GOT3 (cell line): ENCODE data around the gene ZFP14.
"Not testable (repeated sequence)": the region's sequence is repeated elsewhere in the genome, so short reads cannot be mapped to it uniquely, and the experiment has no call there.

Experiments
- DNase-seq: peaks from one replicate; lab custom pipeline; 2025; ENCODE audit warnings: mixed read lengths; lab: John Stamatoyannopoulos, UW

Gene ZFP14

DNA sequence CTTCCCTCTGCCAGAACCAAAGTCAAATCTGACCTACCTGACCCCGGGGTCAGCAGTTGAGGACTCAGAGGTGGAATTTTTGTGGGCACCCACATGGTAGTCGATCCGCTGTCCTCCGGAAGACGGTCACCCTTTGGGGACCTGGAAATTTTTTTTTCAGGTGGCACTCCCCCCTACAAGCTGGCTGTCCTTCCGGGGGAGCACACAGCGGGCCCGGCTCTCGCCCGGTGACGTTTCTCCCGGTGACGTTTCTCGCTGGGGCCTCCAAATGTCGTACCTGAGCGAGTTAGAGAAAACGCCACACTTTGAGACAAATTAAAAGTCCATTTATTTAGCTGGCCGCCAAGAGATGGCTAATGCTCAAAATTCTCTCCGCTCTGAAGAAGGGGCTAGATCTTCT lies 48.8 kb downstream of the ZFP14 start:
- DNase-seq: no peak

DNA sequence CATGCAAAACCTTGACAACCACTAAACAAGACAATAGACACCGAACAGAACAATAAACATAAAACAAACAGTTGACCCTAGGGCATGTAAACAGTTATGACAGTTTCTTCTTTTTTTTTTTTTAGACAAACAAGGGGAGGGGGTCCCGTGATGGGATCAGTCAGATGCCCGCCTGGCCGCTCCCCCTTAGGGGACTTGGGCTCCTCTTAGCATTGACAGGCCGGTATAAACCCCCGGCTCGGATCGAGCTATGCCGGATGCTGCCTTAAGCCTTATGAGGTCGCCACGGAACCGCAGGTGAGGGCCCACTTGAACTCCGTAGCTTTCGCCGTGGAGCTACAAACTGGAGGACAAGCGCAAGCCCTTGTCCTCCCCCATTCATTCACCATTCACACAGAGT lies 49.5 kb downstream of the ZFP14 start:
- DNase-seq: not testable (repeated sequence)

DNA sequence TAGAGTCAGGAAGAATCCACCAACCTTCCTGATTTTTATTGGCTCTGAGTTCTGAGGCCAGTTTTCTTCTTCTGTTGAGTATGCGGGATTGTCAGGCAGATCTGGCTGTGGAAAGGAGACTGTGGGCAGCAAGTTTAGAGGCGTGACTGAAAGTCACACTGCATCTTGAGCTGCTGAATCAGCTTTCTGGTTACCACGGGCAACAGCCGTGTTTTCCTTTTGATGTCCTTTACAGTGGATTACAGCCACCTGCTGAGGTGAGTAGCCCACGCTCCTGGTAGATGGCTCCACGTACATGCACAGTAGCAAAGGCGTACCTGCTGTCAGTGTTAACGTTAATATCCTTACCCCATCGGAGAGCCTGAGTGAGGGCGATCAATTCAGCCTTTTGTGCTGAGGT lies 52.4 kb downstream of the ZFP14 start:
- DNase-seq: not testable (repeated sequence)

DNA sequence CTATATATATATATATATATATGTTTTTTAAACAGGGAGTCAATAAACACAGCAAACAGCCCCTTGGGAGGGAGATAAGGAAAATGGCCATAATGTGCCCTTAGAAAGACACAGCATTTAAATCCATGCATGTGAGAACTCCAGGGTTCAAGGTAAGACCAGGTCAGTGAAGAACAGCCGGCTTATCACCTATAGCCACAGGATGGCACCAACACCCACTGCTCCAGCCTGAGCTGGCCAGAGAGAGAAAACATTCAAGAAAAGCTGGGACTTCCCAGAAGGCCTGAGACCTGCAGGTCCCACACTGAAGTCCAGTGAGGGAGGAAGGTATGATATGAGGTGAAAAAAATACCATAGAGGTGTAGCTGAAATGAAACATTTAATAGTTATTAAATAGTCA lies 63.8 kb downstream of the ZFP14 start:
- not testable (repeated sequence) for DNase-seq

DNA sequence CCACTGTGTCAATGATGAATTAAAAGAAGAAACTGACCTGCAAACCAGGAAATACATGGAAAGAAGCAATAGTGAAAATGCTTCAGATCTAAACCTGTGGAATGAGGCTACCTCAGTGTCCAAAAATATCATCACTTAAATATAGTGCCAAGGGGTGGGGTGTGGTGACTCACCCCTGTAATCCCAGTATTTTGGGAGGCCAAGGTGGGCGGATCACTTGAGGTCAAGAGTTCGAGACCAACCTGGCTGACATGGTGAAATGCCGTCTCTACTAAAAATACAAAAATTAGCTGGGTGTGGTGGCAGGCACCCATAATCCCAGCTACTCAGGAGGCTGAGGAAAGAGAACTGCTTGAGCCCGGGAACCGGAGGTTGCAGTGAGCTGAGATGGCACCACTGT lies 64.9 kb downstream of the ZFP14 start:
- not testable (repeated sequence) for DNase-seq

DNA sequence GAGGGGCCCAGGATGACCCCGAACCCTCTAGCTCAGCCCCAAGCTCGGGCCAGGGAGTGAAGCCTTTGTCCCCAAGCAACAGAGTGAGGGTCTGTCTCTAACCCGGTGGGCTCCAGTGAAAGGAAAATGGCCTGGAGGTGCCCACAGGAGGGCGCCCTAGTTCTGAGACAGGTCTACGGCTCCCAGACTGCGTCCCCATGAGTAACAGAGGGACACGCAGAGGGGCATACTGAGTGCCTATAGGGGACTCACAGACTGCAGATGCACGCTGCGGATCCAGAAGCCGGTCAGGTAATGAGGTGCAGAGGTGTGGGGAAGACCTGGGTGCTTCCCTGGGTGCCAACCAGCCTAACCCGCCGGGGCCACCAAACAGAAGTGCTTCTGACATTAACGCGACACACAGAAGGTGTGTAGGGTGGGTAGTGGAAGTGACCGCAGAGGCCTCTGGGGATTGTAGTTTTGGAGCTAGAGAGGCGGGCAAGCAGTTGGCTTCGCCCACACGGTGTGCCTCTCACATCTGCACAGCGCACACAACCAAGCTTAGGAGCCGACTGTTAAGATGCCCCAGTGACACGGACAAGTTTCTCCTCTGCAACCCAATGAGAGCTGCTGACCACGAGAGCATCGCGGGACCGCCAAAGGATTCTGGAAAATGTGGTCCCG lies 67.8 kb downstream of the ZFP14 start:
- DNase-seq: not testable (repeated sequence)

DNA sequence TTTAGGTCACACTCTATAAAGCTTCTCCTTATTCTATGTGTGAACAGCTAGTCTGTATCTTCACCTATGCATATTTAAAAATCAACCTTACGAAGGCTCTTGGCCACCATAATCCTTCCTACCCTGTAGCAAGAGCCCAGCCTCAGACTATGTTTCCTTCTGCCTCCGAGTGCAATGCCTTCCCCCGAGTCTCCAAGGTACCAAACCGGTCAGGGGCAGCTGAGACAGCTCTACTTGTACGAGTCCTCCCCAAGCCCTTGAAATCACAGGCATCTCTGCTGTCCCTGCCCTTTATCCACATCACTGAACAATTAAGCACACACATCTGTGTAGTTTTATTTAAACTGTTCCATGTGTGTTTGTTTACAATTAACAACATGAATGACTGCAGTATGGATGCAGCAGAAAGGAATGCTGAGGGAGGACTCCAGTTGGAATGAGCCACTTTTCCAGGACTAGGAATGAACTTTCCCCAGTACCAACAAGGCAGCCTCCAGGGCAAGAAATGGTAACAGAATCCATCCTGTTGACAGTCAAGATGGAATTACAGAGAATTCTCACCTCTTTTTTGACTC lies 68.5 kb downstream of the ZFP14 start:
- not testable (repeated sequence) for DNase-seq

DNA sequence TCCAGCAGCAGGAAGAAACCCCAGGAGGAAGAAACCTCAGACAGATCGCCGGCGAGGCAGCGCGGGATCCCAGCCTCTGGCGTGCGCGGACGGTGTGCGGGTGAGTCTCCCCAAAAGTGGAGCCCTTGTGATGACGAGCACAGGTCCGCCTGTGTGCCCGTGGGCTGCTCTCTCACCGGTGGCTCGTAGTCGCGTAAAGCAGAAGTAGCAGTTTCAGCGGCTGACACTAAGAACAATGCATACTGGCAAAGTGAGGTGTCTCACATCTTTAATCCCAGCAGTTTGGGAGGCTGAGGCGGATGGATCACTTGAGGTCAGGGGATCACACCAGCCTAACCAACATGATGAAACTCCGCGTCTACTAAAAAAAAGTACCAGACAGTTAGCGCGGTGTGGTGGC lies 69.2 kb downstream of the ZFP14 start:
- not testable (repeated sequence) for DNase-seq

DNA sequence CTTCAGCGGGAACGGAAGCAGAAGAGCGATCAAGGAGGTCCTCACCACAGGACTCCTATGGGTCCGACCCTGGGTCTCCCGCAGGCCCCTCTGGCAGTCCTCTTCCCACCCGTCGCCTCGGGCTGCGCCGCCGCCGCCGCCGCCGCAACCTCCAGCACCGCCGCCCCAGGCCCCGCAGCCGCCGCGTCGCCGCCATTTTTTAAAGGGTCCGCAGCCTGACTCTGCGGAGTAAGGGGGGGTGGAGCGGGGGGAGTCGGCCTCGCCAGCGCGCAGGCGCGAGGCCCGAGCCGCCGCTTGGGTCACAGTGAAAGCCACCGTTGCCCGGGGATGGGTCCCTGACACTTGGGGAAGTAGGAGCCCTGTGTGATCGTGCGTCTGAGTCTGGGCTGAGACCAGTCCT lies 69.7 kb downstream of the ZFP14 start:
- not testable (repeated sequence) for DNase-seq

DNA sequence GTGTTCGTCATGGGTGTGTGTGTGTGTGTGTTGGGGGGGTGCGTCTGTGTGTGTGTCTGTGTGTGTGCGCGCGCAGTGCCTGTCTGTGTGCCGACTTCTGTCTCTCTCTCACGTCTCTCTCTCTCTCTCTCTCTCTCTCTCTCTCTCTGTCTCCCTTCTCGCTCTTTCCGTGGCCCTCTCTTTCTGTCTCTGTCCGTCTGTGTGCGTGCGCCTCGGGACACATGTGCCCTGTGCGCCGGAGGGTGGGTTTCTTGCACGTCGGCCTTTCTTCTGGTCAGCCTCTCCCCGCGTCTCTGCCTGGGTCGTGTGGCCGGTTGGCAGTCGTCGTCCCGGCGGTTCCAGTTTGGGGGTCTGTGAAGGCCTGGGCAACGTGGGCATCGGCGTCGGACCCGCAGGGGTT lies 86.7 kb downstream of the ZFP14 start:
- not testable (repeated sequence) for DNase-seq
